HCT116 (cell line): Measurements from ENCODE around the gene ABHD16B. TPM values are rescaled to one million over a fixed set of nuclear protein-coding genes. Genes with fewer than 3 reads are reported as not detected.
A peak's percentile ranks its signal among the peaks of the same experiment; 100 is the strongest.

Experiments used
- ATAC-seq: fragments of 200-7000 bp; cut with Tn5 transposase; 2 replicates; pipeline ENCODE4 v1.9.1; 2020; ENCODE audit warnings: mild to moderate bottlenecking, moderate library complexity
- BruUV-seq: library from RNA; stranded (reverse); fragments of 400-500 nt; replicated peaks from 2 replicates; lab custom pipeline; 2021; lab: Mats Ljungman, UMichigan
- CTCF ChIA-PET: fragments of 300-600 bp; sonication (Branson Sonifier 250); formaldehyde crosslinking; loops from one replicate; lab custom pipeline; 2021; ENCODE audit warnings: antibody characterized with exemption; lab: Charles Lee
- POLR2A ChIA-PET: fragments of 300-600, 350-600 bp; sonication (Branson Sonifier 250); formaldehyde crosslinking; loops from one replicate; lab custom pipeline; 2021; ENCODE audit warnings: antibody characterized with exemption; lab: Charles Lee
- RAD21 ChIA-PET, 2 experiments: fragments of 300-600 bp; sonication (Branson Sonifier 250); formaldehyde crosslinking; loops; one replicate each; lab custom pipeline; 2023; ENCODE audit warnings: low total read pairs in 2 of 2; ENCODE audit not compliant: uncharacterized antibody in 2 of 2, unreplicated experiment in 2 of 2, low non-redundant PET in 1 of 2; lab: Charles Lee
- DNase-seq: peaks from one replicate; pipeline ENCODE4 v3.0.0-alpha.2; 2010; ENCODE audit warnings: low read depth, low spot score
- H2AFZ ChIP-seq: fragments of 200-600 bp; shearing (Covaris generic), sonication (generic); 2 replicates; pipeline ENCODE4 v1.6.1; 2017; ENCODE audit warnings: low read depth, mixed run types, mixed read lengths, antibody characterized with exemption, low read length; ENCODE audit not compliant: poor library complexity, severe bottlenecking
- H3K27ac ChIP-seq: 2 replicates; pipeline ENCODE4 v1.5.1; 2012; ENCODE audit warnings: low read depth, low read length
- H3K27me3 ChIP-seq: fragments of 200-600 bp; sonication (generic); 2 replicates; pipeline ENCODE4 v1.6.1; 2016; ENCODE audit warnings: mixed run types, low read length, mixed read lengths; ENCODE audit not compliant: insufficient read depth
- H3K36me3 ChIP-seq, 2 experiments: fragments of 200-500 bp in 1 of 2; fragments of 200-600 bp in 1 of 2; sonication (Bioruptor generic) in 1 of 2; sonication (generic) in 1 of 2; 2 replicates each; pipeline versions ENCODE4 v1.5.1 to v1.6.1; 2014 to 2016; ENCODE audit warnings: low read length in 2 of 2, inconsistent platforms in 1 of 2, mixed read lengths in 1 of 2, mixed run types in 1 of 2; ENCODE audit not compliant: insufficient read depth in 2 of 2, control insufficient read depth in 1 of 2
- H3K4me1 ChIP-seq, 2 experiments: fragments of 200-600 bp in 1 of 2; sonication (generic) in 1 of 2; 2 replicates each; pipeline versions ENCODE4 v1.5.1 to v1.6.1; 2012 to 2017; ENCODE audit warnings: low read length in 2 of 2, inconsistent platforms in 1 of 2, mild to moderate bottlenecking in 1 of 2, mixed read lengths in 1 of 2, mixed run types in 1 of 2, moderate library complexity in 1 of 2; ENCODE audit not compliant: insufficient read depth in 2 of 2, control insufficient read depth in 1 of 2
- H3K4me2 ChIP-seq: fragments of 200-600 bp; sonication (generic); 2 replicates; pipeline ENCODE4 v1.6.1; 2017; ENCODE audit warnings: mixed run types, low read length, mixed read lengths
- H3K4me3 ChIP-seq, 2 experiments: fragments of 200-600 bp in 1 of 2; sonication (generic) in 1 of 2; replicated peaks in 1 of 2; 2 replicates each; pipeline ENCODE4 v1.5.1; 2011 to 2016; ENCODE audit warnings: low read length in 2 of 2, control low read depth in 1 of 2, low read depth in 1 of 2, mild to moderate bottlenecking in 1 of 2, mixed read lengths in 1 of 2, mixed run types in 1 of 2
- H3K79me2 ChIP-seq: fragments of 200-600 bp; sonication (generic); 2 replicates; pipeline ENCODE4 v1.6.1; 2017; ENCODE audit warnings: mild to moderate bottlenecking, mixed run types, low read length, moderate library complexity, mixed read lengths; ENCODE audit not compliant: insufficient read depth
- H3K9ac ChIP-seq: fragments of 200-600 bp; sonication (generic); 2 replicates; pipeline ENCODE4 v1.6.1; 2016; ENCODE audit warnings: low read length, mixed read lengths
- H3K9me2 ChIP-seq: fragments of 200-600 bp; sonication (generic), shearing (Covaris generic); 2 replicates; pipeline ENCODE4 v1.6.1; 2017; ENCODE audit warnings: mixed run types, mild to moderate bottlenecking, moderate library complexity; ENCODE audit not compliant: insufficient read depth
- H3K9me3 ChIP-seq, 2 experiments: fragments of 200-500 bp in 1 of 2; fragments of 200-600 bp in 1 of 2; sonication (Bioruptor generic) in 1 of 2; sonication (generic) in 1 of 2; 2 replicates each; pipeline ENCODE4 v1.6.1; 2014 to 2017; ENCODE audit warnings: low read length in 2 of 2, mixed read lengths in 2 of 2, inconsistent platforms in 1 of 2, low read depth in 1 of 2, mild to moderate bottlenecking in 1 of 2, mixed run types in 1 of 2, moderate library complexity in 1 of 2; ENCODE audit not compliant: control insufficient read depth in 1 of 2, insufficient read depth in 1 of 2
- H4K20me1 ChIP-seq: fragments of 200-600 bp; sonication (generic), shearing (Covaris generic); 2 replicates; pipeline ENCODE4 v1.6.1; 2017; ENCODE audit warnings: mixed run types, mild to moderate bottlenecking, moderate library complexity; ENCODE audit not compliant: insufficient read depth
- CBX3 ChIP-seq: IDR thresholded peaks from 2 replicates; pipeline ENCODE4 v1.6.1; 2012; ENCODE audit warnings: low read depth
- CEBPB ChIP-seq: IDR thresholded peaks from 2 replicates; pipeline ENCODE4 v1.6.1; 2012; ENCODE audit warnings: low read depth
- EGR1 ChIP-seq: IDR thresholded peaks from 2 replicates; pipeline ENCODE4 v1.6.1; 2012; ENCODE audit warnings: low read depth
- ELF1 ChIP-seq: IDR thresholded peaks from 2 replicates; pipeline ENCODE4 v1.6.1; 2012; ENCODE audit warnings: low read depth, borderline replicate concordance
- EZH2phosphoT487 ChIP-seq: fragments of 200-600 bp; IDR thresholded peaks from 2 replicates; pipeline ENCODE4 v1.6.1; 2018; ENCODE audit warnings: antibody characterized with exemption, borderline replicate concordance
- JUND ChIP-seq: IDR thresholded peaks from 2 replicates; pipeline ENCODE4 v1.6.1; 2012
- POLR2AphosphoS5 ChIP-seq: IDR thresholded peaks from 2 replicates; pipeline ENCODE4 v1.6.1; 2011; ENCODE audit warnings: mild to moderate bottlenecking, low read depth, low read length, moderate library complexity
- SIN3A ChIP-seq: IDR thresholded peaks from 2 replicates; pipeline ENCODE4 v1.6.1; 2012; ENCODE audit warnings: low read depth
- SP1 ChIP-seq: IDR thresholded peaks from 2 replicates; pipeline ENCODE4 v1.6.1; 2012; ENCODE audit warnings: low read depth
- TCF7L2 ChIP-seq: IDR thresholded peaks from 2 replicates; pipeline ENCODE4 v1.7.0; 2011; ENCODE audit warnings: borderline replicate concordance, inconsistent platforms; ENCODE audit not compliant: insufficient read depth, insufficient read length; ENCODE audit errors: extremely low read depth
- YY1 ChIP-seq: IDR thresholded peaks from 2 replicates; pipeline ENCODE4 v1.6.1; 2011; ENCODE audit warnings: low read length, low read depth, moderate library complexity, mild to moderate bottlenecking; ENCODE audit not compliant: insufficient replicate concordance; ENCODE audit errors: extremely low read depth
- ZFX ChIP-seq: fragments of 450-650 bp; IDR thresholded peaks from 2 replicates; pipeline ENCODE4 v1.6.1; 2017
- ZNF274 ChIP-seq: fragments of 200-500 bp; sonication (Bioruptor generic); IDR thresholded peaks from 2 replicates; pipeline ENCODE4 v1.6.1; 2014; ENCODE audit warnings: mild to moderate bottlenecking, low read depth, low read length, inconsistent platforms
- intact Hi-C: fragments of 100-400 bp; cut with micrococcal nuclease; formaldehyde crosslinking; loops from 2 replicates; pipeline ENCODE4 v1.10.0; 2022
- total RNA-seq: library from RNA; stranded (reverse); gene quantifications from one replicate; pipeline ENCODE4 v1.2.1, GENCODE V29; 2021; ENCODE audit not compliant: unreplicated experiment
- TF ChIP-seq, protein P1 (sequence below): IDR thresholded peaks from 2 replicates; pipeline ENCODE4 v1.6.1; 2012; ENCODE audit warnings: low read depth
- TF ChIP-seq, protein P2 (sequence below): IDR thresholded peaks from 2 replicates; pipeline ENCODE4 v1.6.1; 2012

Gene ABHD16B
- total RNA-seq, 1 experiment from 2014 or later = not detected

DNA sequence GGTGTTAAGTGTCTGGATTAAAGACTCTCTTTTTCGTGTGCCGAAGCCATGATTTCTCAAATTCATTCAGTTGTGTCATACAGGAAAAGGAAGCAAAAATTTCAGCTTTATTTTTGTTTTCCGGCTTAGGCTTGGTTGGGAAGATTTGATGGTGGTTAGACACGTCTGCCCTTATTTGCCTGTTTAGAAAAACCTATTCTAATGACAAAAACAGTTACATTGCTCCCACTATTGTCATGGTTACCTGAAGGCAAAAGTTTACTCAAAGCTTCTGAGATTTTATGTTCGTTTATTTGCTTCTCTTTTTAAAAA is 34.6 kb downstream of the ABHD16B start:
- DNase-seq (no peak), ATAC-seq (no peak)
- H3K4me1 ChIP-seq = peaks cover 11 to 40% of the 10 kb centered on the region in 2 experiments; a peak in 3 of 4 replicates
- ChIA-PET CTCF (no interaction called here), POLR2A (no interaction called here), RAD21 (no interaction called here)
- no peak for TF ChIP-seq SIN3A
- TF ChIP-seq, protein P1, sequence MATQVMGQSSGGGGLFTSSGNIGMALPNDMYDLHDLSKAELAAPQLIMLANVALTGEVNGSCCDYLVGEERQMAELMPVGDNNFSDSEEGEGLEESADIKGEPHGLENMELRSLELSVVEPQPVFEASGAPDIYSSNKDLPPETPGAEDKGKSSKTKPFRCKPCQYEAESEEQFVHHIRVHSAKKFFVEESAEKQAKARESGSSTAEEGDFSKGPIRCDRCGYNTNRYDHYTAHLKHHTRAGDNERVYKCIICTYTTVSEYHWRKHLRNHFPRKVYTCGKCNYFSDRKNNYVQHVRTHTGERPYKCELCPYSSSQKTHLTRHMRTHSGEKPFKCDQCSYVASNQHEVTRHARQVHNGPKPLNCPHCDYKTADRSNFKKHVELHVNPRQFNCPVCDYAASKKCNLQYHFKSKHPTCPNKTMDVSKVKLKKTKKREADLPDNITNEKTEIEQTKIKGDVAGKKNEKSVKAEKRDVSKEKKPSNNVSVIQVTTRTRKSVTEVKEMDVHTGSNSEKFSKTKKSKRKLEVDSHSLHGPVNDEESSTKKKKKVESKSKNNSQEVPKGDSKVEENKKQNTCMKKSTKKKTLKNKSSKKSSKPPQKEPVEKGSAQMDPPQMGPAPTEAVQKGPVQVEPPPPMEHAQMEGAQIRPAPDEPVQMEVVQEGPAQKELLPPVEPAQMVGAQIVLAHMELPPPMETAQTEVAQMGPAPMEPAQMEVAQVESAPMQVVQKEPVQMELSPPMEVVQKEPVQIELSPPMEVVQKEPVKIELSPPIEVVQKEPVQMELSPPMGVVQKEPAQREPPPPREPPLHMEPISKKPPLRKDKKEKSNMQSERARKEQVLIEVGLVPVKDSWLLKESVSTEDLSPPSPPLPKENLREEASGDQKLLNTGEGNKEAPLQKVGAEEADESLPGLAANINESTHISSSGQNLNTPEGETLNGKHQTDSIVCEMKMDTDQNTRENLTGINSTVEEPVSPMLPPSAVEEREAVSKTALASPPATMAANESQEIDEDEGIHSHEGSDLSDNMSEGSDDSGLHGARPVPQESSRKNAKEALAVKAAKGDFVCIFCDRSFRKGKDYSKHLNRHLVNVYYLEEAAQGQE = no peak
- TF ChIP-seq EZH2phosphoT487 = no peak
- no peak for TF ChIP-seq ZNF274
- TF ChIP-seq YY1 = no peak
- TF ChIP-seq, protein P2, sequence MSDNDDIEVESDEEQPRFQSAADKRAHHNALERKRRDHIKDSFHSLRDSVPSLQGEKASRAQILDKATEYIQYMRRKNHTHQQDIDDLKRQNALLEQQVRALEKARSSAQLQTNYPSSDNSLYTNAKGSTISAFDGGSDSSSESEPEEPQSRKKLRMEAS = no peak
- TF ChIP-seq CBX3 = no peak
- no peak for TF ChIP-seq EGR1
- TF ChIP-seq POLR2AphosphoS5 = no peak
- TF ChIP-seq JUND = no peak
- TF ChIP-seq CEBPB = no peak
- no peak for TF ChIP-seq TCF7L2
- no peak for TF ChIP-seq ZFX
- TF ChIP-seq SP1 = no peak
- TF ChIP-seq ELF1 = no peak
- no peaks in the 10 kb centered on the region for H3K9me3 ChIP-seq
- peak overlapping the region; percentile 97 for H3K4me2 ChIP-seq
- no peaks in the 10 kb centered on the region for H3K9me2 ChIP-seq
- peak overlapping the region; percentile 84 for H3K9ac ChIP-seq
- H3K79me2 ChIP-seq = peaks cover 56% of the 10 kb centered on the region
- peaks cover 3 to 10% of the 10 kb centered on the region in 2 experiments; a peak in 2 of 4 replicates for H3K36me3 ChIP-seq
- peak overlapping the region; percentile 35; the same call in 1 of the 2 replicates for H3K27ac ChIP-seq
- H4K20me1 ChIP-seq = peaks cover 14% of the 10 kb centered on the region; the same call in 1 of the 2 replicates
- no peak overlapping the region for H2AFZ ChIP-seq
- intact Hi-C loops = no loop called here
- no peaks in the 10 kb centered on the region for H3K27me3 ChIP-seq
- TSS peak; percentile 59 for BruUV-seq
- H3K4me3 ChIP-seq = peak overlapping the region; percentile 74 to 86
